HuH-7 (cell line): ENCODE data around the gene TAF8.

ENCODE experiments used
- DNase-seq: peaks from one replicate; pipeline ENCODE4 v3.0.0; 2011; ENCODE audit warnings: low spot score

The TAF8 gene

GRCh38 chr6:42059743-42060142 is 9.4 kb downstream of the TAF8 start:
- DNase-seq = no peak

DNA sequence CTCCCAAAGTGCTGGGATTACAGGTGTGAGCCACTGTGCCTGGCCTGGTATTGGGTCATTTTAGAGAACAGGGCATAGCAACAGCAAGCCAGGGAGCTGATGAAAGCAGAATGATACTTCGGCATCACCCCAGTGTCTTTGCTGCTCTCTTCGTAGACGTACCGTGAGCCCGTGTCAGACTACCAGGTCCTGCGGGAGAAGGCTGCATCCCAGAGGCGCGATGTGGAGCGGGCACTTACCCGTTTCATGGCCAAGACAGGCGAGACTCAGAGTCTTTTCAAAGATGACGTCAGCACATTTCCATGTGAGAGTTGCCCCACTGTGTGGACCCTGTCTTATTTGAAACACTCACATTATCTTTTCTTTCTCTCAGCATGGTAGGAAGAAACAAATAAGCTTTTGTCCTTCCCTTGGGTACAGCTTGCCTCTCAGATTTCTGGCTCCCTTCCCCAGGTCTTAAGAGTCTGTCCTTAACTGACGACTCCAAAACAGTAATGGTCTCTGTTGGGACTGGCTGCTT is 15.9 kb downstream of the TAF8 start:
- no peak for DNase-seq

DNA sequence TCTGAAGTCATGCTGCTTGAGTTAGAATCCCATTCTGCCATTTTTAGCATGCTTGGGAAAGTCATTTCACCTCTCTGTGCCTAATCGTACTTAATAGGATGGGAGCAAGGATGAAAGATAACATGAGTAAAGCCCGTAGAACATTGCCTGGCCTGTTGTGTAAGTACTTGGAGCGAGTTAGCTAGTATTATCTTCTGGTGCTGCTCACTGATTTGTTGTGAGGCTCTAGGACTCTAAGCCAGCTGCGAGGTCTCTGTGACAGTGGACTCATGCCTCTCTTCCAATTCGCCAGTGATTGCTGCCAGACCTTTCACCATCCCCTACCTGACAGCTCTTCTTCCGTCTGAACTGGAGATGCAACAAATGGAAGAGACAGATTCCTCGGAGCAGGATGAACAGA is 17.8 kb downstream of the TAF8 start:
- DNase-seq = no peak

DNA sequence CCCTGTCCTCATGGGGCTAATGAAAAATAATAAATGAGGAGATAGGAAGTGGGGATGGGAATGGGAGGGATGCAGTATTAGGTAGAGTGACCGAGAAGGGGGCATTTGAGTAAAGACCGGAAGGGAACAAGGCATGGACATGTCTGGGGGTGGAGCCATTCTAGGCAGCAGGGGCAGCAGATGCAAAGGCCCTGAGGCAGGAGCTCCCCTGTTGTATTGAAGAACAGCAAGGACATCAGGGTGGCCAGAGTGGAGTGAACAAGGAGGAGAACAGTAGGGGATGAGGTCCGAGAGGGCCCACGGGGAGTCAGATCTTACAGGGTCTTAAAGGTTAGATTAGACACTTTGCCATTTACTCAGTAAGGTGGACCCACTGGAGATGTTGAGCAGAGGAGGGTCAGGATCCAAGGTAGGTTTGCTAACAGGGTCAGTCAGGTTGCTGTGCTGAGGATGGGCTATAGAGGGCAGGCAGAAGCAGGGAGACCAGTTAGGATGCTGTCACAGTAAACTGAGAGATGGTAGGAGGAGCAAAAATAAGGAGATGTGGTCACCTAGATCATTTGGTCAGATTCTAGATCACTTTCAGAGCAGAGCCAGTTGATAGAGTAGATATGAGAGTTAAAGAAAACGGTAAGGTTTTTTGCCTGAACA is 18.7 kb downstream of the TAF8 start:
- DNase-seq = no peak

GRCh38 chr6:42071881-42072583 is 21.7 kb downstream of the TAF8 start:
- no peak for DNase-seq

DNA sequence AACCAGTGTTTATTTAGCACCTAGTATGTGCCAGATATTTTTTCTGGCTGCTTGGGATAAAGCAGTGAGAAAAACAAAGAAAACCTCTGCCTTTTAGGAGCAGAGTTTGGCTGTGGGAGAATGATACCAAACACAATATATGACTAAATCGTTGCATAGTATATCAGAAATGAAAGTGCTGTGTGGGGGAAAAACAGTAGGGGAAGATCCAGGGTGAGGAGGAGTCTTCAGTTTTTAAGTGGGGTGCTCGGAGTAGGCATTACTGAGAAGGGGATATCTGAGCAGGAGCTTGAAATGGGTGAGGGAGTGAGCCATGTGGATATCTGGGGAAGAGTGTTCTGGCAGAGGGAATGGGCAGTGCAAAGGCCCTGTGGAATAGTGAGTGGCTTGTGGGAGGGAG is 23.0 kb downstream of the TAF8 start:
- no peak for DNase-seq

- DNase-seq = peak; percentile 57
Observed at GRCh38 chr6:42075159-42075838, 25.0 kb downstream of the TAF8 start.

DNA sequence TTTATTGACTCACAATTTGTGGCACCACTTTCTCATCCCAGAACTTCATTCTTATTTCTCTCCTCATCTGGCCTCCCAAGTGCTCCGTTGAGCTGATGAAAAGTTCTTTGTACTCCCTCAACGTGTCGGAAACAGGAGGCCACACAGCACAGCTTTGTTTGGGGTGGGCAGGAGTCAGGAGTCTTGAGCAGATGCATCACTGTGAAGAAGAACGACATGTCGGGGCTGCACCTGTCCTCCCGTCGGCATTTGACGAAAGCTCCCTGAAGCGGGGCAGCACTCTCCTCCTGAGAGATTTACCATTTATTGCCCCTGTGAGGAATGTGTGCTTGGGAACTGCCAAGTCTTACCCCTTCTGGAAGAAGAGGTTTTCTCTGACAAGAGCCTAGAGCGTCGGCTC is 28.1 kb downstream of the TAF8 start:
- no peak for DNase-seq

GRCh38 chr6:42079941-42080464 is 29.7 kb downstream of the TAF8 start:
- DNase-seq = no peak

- DNase-seq = no peak
Observed at GRCh38 chr6:42083530-42083929, 33.2 kb downstream of the TAF8 start.

GRCh38 chr6:42084889-42085288 is 34.6 kb downstream of the TAF8 start:
- DNase-seq = no peak

DNA sequence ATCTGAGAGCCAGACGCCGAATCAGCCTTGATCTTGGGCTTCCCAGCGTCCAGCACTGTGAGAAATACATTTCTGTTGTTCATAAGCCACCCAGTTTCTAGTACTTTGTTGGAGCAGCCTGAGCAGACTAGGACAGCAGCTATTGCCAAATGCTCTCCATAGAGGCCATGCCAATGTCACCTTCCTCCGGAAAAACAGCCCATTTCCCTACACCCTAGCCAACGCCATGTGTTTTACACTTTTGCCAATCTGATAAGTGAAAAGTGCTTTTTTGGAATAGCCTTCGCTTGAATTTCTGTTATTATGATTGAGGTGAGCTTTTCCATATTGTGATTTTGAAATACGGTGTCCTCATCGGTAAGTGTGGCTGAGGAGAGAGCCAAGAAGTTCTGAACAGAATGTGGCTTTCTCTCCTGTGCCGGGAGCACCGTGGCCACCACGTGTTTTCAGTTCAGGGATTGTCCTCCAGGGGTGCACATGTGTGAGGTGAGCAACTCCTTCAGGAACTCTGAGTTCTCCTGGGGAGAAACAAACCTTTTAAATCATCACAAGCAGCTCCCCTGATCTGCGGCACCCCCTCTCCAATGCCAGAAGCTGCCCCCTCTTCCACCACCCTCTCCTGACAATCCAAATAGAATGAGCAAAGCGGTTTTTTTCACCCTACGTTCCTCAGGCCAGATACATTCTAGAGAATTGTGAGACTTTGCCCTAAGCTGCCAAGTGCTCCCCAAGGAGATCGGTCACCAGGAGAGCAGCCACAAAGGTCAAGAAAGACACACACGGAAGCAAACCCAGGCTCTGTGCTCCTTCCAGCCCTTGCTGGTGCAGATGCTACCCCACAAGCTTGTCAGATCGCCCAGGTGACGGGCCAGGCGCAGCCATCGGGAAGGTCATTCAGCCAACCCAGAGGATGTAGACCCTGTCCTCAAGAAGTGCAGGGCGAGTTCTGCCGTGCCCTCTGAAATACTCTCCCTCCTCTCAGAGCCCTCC is 36.0 kb downstream of the TAF8 start:
- no peak for DNase-seq

DNA sequence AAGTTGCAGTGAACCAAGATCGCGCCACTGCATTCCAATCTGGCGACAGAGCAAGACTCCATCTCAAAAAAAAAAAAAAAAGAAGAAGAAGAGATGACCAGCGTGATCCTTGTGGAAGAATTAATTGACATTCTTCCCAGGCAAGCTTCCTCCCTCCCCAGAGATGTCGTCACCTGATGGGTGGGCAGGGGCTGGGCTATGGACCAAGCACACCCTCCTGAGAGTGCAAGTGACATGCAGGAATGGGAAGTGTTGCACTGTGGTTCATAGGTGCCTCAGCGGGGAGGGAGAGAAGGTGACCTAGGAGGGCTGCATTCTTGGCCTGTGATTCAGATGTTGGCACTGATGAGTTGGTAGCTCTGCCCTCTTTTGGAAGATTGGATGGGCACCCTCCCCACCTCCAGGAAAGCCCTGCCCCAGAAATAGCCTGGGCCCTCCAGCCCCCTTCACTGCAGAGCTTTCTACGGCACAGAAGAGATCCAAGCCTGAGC is 37.8 kb downstream of the TAF8 start:
- no peak for DNase-seq

DNA sequence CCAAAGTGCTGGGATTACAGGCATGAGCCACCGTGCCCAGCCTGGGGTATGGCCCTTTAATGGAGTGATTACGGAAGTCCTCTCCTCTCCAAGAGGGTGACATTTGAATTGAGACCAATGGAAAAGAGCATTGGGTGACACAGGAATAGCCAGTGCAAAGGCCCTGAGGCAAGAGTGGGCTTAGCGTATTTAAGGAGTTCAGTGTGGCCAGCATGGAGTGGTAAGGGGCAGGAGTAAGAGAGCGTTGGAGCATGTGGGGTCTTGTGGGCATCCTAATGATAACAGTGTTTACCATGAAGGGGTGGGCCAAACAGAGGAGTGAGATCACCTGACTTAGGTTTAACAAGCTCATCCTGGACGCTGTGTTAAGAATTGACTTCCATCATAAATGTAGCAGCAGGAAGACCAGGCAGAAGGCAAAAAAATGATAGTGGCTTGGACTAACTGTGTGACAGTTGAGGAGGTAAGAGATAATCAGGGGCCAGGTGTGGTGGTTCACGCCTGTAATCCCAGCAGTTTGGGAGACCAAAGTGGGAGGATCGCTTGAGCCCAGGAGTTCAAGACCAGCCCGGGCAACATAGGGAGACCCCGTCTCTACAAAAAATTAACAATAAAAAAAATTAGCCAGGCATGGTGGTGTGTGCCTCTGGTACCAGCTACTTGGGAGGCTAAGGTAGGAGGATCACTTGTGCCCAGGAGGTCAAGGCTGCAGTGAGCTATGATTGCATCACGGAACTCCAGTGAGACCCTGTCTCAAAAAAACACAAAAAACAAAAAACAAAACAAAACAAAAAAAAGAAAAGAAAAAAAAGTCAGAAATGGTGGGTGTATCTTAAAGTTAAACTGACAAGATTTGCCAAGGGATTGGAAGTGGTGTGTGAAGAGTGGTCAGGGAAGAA is 40.7 kb downstream of the TAF8 start:
- no peak for DNase-seq

GRCh38 chr6:42091718-42092023 is 41.3 kb downstream of the TAF8 start:
- no peak for DNase-seq

- DNase-seq = no peak
Observed at GRCh38 chr6:42093582-42094329, 43.4 kb downstream of the TAF8 start.

DNA sequence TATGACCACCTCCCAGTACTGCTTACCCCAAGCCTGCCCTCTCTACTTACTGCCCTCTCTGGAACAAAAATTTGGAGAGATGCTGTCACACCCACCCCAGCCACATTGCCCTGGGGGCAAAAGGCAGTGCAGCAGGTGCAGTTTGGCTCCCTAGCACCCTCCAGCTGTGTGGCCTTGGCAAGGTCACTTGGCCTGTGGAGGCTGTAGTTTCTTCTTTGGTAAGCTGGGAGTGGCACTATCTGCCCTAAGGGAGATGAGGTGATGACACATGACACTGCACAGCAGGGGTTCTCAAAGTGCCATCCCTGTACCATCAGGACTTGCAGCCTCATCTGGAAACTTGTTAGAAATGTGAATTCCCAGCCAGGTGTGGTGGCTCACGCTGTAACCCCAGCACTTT is 44.8 kb downstream of the TAF8 start:
- DNase-seq = no peak

- DNase-seq = no peak
Observed at GRCh38 chr6:42095776-42096541, 45.6 kb downstream of the TAF8 start.
